Upper lobe of left lung (tissue), 6 donors: ENCODE measurements around the gene RBM12. TPM values are rescaled to one million over a fixed set of nuclear protein-coding genes. Genes with fewer than 3 reads are reported as not detected.

ENCODE experiments used
- ATAC-seq, 2 donors: fragments of 200-7000 bp; cut with Tn5 transposase; one replicate each; pipeline ENCODE4 v1.9.1; 2022; ENCODE audit warnings: mild to moderate bottlenecking in 2 of 2, moderate library complexity in 2 of 2; ENCODE audit not compliant: low FRiP score in 2 of 2
- DNase-seq, 2 donors: peaks; one replicate each; pipeline ENCODE4 v3.0.0-alpha.2; 2019 to 2020
- H3K27ac ChIP-seq, 4 donors: fragments of 200-600 bp; sonication (generic); one replicate each; pipeline ENCODE4 v1.5.1; 2016 to 2019
- H3K27me3 ChIP-seq, 4 donors: fragments of 200-600 bp; sonication (generic); one replicate each; pipeline ENCODE4 v1.5.1; 2017 to 2019
- H3K36me3 ChIP-seq, 4 donors: fragments of 200-600 bp; sonication (generic); one replicate each; pipeline ENCODE4 v1.5.1; 2016 to 2019
- H3K4me1 ChIP-seq, 4 donors: fragments of 200-600 bp; sonication (generic); one replicate each; pipeline ENCODE4 v1.5.1; 2018 to 2019
- H3K4me3 ChIP-seq, 4 donors: fragments of 200-600 bp; sonication (generic); one replicate each; pipeline ENCODE4 v1.5.1; 2017 to 2019; ENCODE audit warnings: mild to moderate bottlenecking in 2 of 4, moderate library complexity in 1 of 4
- H3K9me3 ChIP-seq, 4 donors: fragments of 200-600 bp; sonication (generic); one replicate each; pipeline ENCODE4 v1.5.1; 2018 to 2019
- CTCF ChIP-seq, 6 experiments: fragments of 450-650 bp in 4 of 6; fragments of 200-600 bp in 2 of 6; sonication (generic) in 2 of 6; IDR thresholded peaks; one replicate each; pipeline ENCODE4 v1.5.1; 2016 to 2019; ENCODE audit warnings: antibody characterized with exemption in 6 of 6
- EP300 ChIP-seq, 4 donors: sonication (generic); formaldehyde crosslinking; IDR thresholded peaks; one replicate each; pipeline ENCODE4 v1.5.1; 2017; ENCODE audit warnings: antibody characterized with exemption in 4 of 4, control low read depth in 2 of 4
- POLR2A ChIP-seq, 4 donors: fragments of 450-650 bp; IDR thresholded peaks; one replicate each; pipeline ENCODE4 v1.5.1; 2016 to 2017; ENCODE audit warnings: antibody characterized with exemption in 4 of 4, mild to moderate bottlenecking in 2 of 4
- POLR2AphosphoS5 ChIP-seq, 2 donors: sonication (generic); formaldehyde crosslinking; IDR thresholded peaks; one replicate each; pipeline ENCODE4 v1.5.1; 2017; ENCODE audit warnings: antibody characterized with exemption in 2 of 2
- WGBS, 2 donors: methylation state at CpG; one replicate each; pipeline ENCODE4 v1.1.5; 2017 to 2018; 5-methylcytosine and 5-hydroxymethylcytosine counted together
- total RNA-seq, 6 donors: library from RNA; depleted of rRNA in 4 of 6; stranded (reverse); fragments of >200 nt in 4 of 6; gene quantifications; one replicate each; pipeline versions ENCODE4 v1.1.0 to v1.2.1, GENCODE V29; 2016 to 2021
- donor health status: DM: no; HTN: no; CAD: no; lungs with moderate emphysema.
- donor health status: DM: no; HTN: yes; CAD: no; lungs with severe emphysema.

The RBM12 gene
- total RNA-seq, 6 donors from 2014 or later: 14.1 to 64.9 (median 31.4) TPM

- 89 to 94% methylated on average over 5 of the region's 5 CpGs for WGBS, 2 donors
Observed at GRCh38 chr20:35704514-35705261, 40.0 kb upstream of the RBM12 start.

DNA sequence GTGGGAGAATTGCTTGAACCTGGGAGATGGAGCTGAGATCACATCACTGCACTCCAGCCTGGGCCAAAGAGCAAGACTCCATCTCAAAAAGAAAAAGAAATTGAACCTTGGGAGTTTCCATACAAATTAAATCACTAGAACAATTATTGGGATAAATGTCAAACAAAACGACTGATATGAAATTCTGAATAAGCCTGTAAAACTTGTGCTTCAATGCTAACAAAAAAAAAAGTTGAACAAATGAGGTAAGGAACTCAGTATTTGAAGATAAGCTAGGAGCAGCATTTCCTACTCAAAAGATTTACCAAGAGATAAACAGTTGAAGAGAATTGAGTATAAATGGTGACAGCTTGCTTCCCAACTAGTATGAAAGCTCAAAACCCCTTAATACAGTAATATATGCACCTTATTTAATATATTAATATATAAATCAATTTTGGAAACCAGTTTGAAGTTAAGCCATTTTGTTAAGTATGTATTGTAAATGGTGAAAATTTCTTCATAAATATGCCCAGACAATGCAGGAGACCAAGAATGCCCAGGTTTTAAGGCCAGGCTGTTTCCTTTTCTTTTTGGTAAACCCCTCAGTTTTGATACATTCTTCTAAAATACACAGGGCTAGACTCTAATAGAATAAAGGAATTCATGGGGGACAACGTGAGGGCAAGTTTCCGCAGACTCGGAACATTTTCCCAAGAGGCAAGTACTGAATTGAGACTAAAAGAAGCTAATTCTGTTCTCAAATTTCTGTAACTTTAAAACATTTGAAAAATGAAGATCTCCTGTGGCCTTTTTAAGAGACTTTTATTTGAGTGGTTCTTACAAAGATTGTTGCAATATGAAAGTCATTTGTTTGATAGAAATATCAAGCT is 38.4 kb upstream of the RBM12 start:
- H3K36me3 ChIP-seq: peaks cover 41 to 72% (median 55%) of the 10 kb centered on the region in 4 donors
- H3K4me1 ChIP-seq: peaks cover 13 to 32% (median 14%) of the 10 kb centered on the region in 4 donors
- no peak overlapping the region for H3K27ac ChIP-seq
- DNase-seq (no peak), ATAC-seq (no peak)
- H3K4me3 ChIP-seq: no peak overlapping the region
- H3K9me3 ChIP-seq: no peaks in the 10 kb centered on the region
- TF ChIP-seq CTCF (IDR thresholded peaks at IDR 0.05): no peak
- no peak for TF ChIP-seq POLR2AphosphoS5 (IDR thresholded peaks at IDR 0.05)
- TF ChIP-seq POLR2A (IDR thresholded peaks at IDR 0.05): no peak
- no peak for TF ChIP-seq EP300 (IDR thresholded peaks at IDR 0.05)
- WGBS, 2 donors: 64 to 74% methylated on average over 4 of the region's 4 CpGs
- H3K27me3 ChIP-seq: no peaks in the 10 kb centered on the region

More at GRCh38 chr20:35704514-35705261, 40.0 kb upstream of the RBM12 start:
- no peak for TF ChIP-seq POLR2A (IDR thresholded peaks at IDR 0.05)
- no peak for TF ChIP-seq EP300 (IDR thresholded peaks at IDR 0.05)
- TF ChIP-seq POLR2AphosphoS5 (IDR thresholded peaks at IDR 0.05): no peak
- no peak for TF ChIP-seq CTCF (IDR thresholded peaks at IDR 0.05)
- H3K4me1 ChIP-seq: peaks cover 9 to 31% (median 12%) of the 10 kb centered on the region in 4 donors
- no peak overlapping the region for H3K4me3 ChIP-seq
- no peak overlapping the region for H3K27ac ChIP-seq
- no peaks in the 10 kb centered on the region for H3K27me3 ChIP-seq
- ATAC-seq (no peak), DNase-seq (no peak)
- H3K36me3 ChIP-seq: peaks cover 47 to 88% (median 64%) of the 10 kb centered on the region in 4 donors
- H3K9me3 ChIP-seq: no peaks in the 10 kb centered on the region

GRCh38 chr20:35702051-35702823 is 37.5 kb upstream of the RBM12 start:
- 83 to 86% methylated on average over 12 of the region's 12 CpGs for WGBS, 2 donors
- Histone ChIP-seq H3K36me3 (peaks cover 41 to 64% (median 53%) of the 10 kb centered on the region in 4 donors), H3K27me3 (no peaks in the 10 kb centered on the region), H3K4me3 (no peak overlapping the region), H3K4me1 (peaks cover 15 to 39% (median 22%) of the 10 kb centered on the region in 4 donors), H3K27ac (no peak overlapping the region), H3K9me3 (no peaks in the 10 kb centered on the region)
- no peak for DNase-seq
- ATAC-seq: no peak
- TF ChIP-seq POLR2A (IDR thresholded peaks at IDR 0.05) (no peak), CTCF (IDR thresholded peaks at IDR 0.05) (no peak)

- DNase-seq (no peak), ATAC-seq (no peak)
- TF ChIP-seq EP300 (IDR thresholded peaks at IDR 0.05): no peak
- TF ChIP-seq CTCF (IDR thresholded peaks at IDR 0.05): no peak
- TF ChIP-seq POLR2AphosphoS5 (IDR thresholded peaks at IDR 0.05): no peak
- TF ChIP-seq POLR2A (IDR thresholded peaks at IDR 0.05): no peak
- H3K4me3 ChIP-seq: peak overlapping the region in 1 of 4 donors; percentile 79
- peaks cover 28 to 58% (median 41%) of the 10 kb centered on the region in 4 donors for H3K36me3 ChIP-seq
- H3K27ac ChIP-seq: peak overlapping the region in 1 of 4 donors; percentile 86
- 92% methylated on average over 7 of the region's 7 CpGs for WGBS, 2 donors
- H3K9me3 ChIP-seq: no peaks in the 10 kb centered on the region
- H3K4me1 ChIP-seq: peaks cover 15 to 39% (median 22%) of the 10 kb centered on the region in 4 donors
- no peaks in the 10 kb centered on the region for H3K27me3 ChIP-seq
Observed at GRCh38 chr20:35700625-35701148, 36.0 kb upstream of the RBM12 start.
